ENCODE measurements around the gene CHN2.

- TF ChIP-seq CTCF (IDR thresholded peaks at IDR 0.05; ENCODE audit: insufficient read depth, low read length, poor library complexity, severe bottlenecking) (no peak), EZH2phosphoT487 (conservative IDR thresholded peaks at IDR 0.05; ENCODE audit: low read length) (no peak)
Observed at GRCh38 chr7:29365423-29365822, 170.8 kb downstream of the CHN2 start.
